Measurements from ENCODE around the gene ABHD5.

DNA sequence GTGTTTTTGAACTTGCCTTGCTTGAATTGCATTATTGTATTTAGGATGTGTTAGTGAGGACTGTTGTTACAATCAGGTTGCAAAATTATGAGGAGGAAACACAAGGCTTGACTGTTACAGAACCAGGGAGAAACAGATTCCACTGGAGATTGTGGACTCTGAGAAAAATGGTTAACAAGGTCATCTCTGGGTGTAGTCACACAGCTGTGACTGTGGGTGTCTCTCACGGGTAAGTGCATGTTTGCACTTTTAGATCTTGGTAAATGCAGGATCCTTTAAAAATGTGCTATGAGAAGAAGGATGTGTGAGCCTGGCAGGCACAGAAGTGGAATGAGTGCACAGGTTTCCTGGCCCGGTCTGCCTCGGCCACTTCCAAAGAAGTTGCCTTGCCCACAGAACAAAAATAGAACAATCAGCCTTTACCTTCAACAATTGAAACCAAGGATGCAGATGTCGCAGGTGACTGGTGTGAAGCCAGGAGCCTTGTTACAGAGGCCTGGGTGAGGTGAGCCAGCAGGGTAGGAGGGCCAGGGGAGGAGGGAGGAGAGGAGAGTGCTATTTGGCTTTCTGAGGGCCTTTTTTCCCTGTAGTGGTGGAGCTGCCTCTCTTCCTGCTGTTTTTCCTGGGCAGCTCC is 68.0 kb downstream of the ABHD5 start:
- TF ChIP-seq, protein P1, sequence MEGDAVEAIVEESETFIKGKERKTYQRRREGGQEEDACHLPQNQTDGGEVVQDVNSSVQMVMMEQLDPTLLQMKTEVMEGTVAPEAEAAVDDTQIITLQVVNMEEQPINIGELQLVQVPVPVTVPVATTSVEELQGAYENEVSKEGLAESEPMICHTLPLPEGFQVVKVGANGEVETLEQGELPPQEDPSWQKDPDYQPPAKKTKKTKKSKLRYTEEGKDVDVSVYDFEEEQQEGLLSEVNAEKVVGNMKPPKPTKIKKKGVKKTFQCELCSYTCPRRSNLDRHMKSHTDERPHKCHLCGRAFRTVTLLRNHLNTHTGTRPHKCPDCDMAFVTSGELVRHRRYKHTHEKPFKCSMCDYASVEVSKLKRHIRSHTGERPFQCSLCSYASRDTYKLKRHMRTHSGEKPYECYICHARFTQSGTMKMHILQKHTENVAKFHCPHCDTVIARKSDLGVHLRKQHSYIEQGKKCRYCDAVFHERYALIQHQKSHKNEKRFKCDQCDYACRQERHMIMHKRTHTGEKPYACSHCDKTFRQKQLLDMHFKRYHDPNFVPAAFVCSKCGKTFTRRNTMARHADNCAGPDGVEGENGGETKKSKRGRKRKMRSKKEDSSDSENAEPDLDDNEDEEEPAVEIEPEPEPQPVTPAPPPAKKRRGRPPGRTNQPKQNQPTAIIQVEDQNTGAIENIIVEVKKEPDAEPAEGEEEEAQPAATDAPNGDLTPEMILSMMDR (IDR thresholded peaks at IDR 0.05), result no peak
- TF ChIP-seq EP300 (IDR thresholded peaks at IDR 0.05) (no peak), POLR2A (IDR thresholded peaks at IDR 0.05) (no peak)
